NCI-H526 (cell line): ENCODE results near the gene IP6K1.
"Not testable (repeated sequence)": the region's sequence is repeated elsewhere in the genome, so short reads cannot be mapped to it uniquely, and the experiment has no call there.

Source experiments
- DNase-seq, 2 experiments: peaks; one replicate each; lab custom pipeline; 2025; lab: John Stamatoyannopoulos, UW

IP6K1 gene

DNA sequence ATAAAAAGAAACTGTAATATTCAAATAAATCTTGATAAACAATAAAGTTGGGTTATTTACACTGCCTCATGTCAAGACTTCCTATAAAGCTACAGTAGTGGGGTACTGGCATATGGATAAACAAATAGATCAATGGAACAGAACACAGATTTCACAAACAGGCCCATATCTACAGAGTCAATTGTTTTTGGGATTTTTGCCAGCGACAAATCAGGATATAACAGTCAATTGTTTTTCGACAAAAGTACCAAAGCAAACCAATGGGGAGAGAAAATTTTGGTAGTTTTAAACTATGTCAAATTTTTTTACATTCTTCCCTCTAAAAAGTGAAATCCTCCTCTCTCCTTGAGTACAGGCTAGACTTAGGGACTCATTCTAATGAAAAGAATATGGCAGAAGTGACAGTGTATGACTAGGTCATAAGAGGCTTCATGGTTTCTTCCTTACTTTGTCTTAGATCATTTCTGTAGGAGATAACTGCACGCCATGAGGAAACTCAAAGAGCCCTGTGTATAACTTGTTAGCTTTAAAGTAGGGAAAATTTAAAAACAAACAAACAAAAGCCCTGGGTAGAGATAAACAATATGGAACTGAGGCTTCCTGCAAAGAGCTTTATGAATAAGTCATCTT is 16.9 kb downstream of the IP6K1 start:
- DNase-seq, result no peak

DNA sequence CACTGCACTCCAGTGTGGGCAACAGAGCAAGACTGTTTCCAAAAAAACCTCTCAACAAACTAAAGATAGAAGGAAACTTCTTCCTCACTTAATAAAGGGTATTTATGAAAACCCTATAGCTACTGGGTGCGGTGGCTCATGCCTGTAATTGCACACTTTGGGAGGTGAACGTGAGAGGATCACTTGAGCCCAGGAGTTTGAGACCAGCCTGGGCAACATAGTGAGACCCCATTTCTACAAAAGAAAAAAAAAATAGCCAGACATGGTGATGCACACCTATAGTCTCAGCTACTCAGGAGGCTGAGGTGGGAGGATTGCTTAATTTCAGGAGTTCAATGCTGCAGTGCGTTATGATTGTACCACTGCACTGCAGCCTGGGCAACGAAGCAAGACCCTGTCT is 22.4 kb downstream of the IP6K1 start:
- DNase-seq, result no peak

- no peak for DNase-seq
Measured at GRCh38 chr3:49761661-49762060, 24.7 kb downstream of the IP6K1 start.

GRCh38 chr3:49759226-49759625 is 27.1 kb downstream of the IP6K1 start:
- DNase-seq, result no peak

DNA sequence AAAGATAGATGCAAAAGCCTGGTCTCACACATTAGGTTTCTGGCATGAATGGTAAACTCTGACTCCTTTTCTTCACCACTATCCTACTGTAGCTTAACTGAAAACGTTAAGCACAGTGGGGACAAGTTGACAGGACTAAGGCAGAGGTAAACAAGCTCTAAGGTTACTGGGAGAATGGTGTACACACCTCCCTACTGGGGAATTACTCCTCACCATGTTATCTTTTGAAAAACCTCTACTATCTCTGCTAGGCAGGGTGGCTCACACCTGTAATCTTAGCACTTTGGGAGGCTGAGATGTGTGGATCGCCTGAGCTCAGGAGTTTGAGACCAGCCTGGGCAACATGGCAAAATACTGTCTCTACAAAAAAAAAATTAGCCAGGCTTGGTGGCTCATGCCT is 29.1 kb downstream of the IP6K1 start:
- DNase-seq, result no peak

- DNase-seq, result no peak
Measured at GRCh38 chr3:49756036-49756435, 30.3 kb downstream of the IP6K1 start.

DNA sequence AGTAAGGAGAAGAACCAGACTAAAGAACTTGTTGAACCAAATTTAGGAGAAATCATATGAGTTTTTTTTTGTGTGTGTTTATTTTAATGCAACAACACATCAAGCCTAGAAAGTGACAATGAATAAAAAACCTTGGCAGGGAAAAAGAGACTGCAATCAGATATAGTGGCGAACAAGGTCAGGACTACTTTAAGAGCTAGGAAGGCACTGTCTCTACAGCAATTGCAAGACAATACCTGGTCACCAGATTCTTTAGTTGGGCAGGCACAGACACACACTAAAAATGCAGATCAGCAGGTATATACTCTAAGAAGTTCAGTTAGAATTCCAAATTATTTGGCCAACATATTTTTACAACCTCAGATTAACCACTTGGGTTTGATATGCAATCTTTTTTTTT is 31.8 kb downstream of the IP6K1 start:
- DNase-seq, result no peak

- no peak for DNase-seq
Measured at GRCh38 chr3:49751501-49751900, 34.8 kb downstream of the IP6K1 start.

DNA sequence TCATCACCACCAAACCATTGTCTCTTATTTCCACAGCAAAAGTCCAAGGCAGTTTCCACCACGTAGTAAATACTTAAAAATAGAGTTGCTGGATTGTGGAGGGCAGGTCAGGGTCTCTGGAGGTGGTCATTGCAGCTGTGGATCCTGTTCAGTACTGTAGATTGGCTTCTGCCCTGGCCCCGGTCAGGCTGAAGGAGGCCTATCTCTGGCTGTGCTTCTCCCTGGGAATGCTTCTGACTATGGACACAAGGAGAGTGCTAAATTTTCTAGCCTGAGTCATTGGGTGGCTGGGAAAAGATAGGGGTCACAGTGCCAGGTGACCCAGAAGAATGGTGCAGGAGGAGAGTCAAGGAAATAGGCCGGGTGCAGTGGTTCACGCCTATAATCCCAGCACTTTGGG is 36.3 kb downstream of the IP6K1 start:
- no peak for DNase-seq

GRCh38 chr3:49748874-49749273 is 37.5 kb downstream of the IP6K1 start:
- DNase-seq, result not testable (repeated sequence)

DNA sequence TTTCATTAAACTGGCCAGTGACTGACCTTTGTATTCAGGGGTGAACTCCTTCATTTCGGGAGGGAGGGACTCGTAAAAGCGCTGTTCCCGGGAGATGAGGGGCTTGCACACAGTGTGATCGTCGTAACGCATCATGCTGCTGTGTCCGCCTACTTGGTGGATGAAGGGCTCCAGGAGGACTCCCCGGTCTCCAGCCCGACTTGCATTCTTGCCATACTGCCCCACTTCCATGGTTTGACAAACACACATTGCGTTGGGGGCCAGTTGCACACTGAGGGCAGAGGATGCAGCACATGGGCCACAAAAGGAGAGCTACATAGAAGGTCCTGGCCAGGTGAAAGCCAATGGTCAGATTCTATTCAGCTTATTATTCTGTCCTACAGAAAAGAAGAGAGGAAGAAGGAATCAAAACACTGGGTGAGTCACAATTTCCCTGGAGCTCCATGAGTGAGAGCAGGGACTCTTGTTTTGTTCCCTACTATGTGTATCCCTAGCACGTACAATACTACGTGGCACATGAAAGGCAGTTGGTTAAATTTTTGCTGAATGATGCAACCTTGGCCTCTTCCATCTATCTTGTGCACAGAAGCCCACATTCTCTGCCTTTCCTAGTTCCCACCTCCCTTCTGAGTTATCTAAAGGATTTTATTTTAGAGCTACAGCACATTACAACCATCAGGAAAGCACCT is 38.4 kb downstream of the IP6K1 start:
- no peak for DNase-seq

GRCh38 chr3:49745986-49746385 is 40.4 kb downstream of the IP6K1 start:
- no peak for DNase-seq

DNA sequence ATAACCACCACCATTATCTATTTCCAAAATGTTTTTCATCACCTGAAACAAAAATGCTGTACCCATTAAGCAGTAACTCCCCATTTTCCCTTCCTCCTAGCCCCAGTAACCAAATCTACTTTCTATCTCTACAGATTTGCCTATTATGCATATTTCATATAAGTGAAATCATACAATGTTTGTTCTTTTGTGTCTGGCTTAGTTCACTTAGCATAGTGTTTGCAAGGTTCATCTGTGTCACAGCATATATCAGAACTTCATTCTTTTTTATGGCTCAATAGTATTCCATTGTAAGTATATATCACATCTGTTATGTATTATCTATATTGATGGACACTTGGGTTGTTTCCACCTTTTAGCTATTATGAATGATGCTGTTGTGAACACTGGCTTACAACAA is 45.9 kb downstream of the IP6K1 start:
- no peak for DNase-seq

DNA sequence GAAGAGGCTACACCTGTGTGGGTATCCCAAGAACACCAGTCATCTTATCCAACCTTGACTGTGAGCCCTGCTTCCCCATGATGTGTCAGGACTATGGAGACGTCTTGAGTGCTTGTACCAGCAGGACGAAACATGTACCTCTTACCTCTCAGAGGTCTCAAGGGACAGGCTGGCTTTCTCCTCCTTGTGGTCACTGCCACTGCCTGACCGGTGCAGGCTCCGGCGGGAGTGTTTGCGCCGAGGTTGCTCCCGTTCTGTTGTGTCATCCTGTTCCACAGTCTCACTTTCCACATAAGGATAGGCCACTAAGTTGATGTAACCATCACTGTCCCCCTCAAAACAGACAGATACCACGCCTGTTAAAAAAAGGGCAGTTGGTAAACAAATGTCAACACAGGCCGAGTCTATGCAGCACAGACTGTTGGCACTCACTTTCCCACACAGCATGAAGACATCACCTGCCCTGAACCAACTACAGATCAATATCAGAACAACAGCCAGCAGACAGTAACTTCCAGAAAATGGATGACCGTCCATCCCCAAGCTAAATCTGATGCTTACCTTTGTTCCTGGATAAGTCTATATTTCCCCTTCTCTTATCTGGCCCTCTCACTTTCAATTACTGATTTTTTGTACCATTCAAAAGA is 48.2 kb downstream of the IP6K1 start:
- DNase-seq, result no peak

- no peak for DNase-seq
Measured at GRCh38 chr3:49734752-49735151, 51.6 kb downstream of the IP6K1 start.

GRCh38 chr3:49733551-49733950 is 52.8 kb downstream of the IP6K1 start:
- DNase-seq, result no peak

GRCh38 chr3:49732597-49732996 is 53.7 kb downstream of the IP6K1 start:
- no peak for DNase-seq

DNA sequence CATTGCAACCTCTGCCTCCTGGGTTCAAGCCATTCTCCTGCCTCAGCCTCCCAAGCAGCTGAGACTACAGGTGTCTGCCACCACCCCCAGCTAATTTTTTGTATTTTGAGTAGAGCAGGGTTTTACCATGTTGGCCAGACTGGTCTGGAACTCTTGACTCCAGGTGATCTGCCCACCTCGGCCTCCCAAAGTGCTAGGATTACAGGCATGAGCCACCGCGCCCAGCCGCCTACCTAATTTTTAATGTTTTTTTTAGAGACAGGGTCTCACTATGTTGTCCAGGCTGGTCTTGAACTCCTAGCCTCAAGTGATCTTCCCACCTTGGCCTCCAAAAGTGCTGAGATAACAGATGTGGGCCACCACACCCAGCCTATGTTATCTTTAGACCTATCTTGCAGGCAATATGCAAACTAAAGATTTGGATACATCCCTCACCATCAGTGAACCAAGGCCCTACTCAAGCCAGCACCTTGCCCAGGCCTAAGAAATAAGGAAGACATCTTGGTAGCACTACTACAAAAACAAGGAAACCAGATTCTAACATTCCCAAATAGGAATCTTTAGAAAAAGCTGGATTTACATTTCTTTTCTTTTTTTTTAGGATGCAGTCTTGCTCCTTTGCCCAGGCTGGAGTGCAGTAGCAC is 56.3 kb downstream of the IP6K1 start:
- no peak for DNase-seq

DNA sequence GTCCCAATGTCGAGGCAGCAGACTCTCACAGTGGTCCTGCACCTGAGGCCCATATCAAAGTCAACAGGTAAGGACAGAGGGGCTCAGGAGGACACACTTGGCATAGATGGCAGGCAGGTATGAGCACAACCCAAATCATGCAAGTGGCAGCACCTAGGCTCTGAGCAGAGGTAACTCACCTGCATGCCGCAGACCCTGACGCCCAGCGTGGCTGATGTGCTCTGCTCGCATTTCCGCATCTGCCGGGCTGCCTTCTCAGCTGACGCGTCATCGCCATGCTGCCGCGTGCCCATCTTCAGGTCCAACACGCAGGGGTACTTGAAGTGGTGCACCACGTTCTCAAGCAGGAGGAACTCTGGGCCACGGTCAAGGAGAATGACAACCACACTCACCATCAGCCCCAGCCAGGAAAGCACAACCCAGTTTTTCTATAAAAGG is 58.4 kb downstream of the IP6K1 start:
- no peak for DNase-seq

DNA sequence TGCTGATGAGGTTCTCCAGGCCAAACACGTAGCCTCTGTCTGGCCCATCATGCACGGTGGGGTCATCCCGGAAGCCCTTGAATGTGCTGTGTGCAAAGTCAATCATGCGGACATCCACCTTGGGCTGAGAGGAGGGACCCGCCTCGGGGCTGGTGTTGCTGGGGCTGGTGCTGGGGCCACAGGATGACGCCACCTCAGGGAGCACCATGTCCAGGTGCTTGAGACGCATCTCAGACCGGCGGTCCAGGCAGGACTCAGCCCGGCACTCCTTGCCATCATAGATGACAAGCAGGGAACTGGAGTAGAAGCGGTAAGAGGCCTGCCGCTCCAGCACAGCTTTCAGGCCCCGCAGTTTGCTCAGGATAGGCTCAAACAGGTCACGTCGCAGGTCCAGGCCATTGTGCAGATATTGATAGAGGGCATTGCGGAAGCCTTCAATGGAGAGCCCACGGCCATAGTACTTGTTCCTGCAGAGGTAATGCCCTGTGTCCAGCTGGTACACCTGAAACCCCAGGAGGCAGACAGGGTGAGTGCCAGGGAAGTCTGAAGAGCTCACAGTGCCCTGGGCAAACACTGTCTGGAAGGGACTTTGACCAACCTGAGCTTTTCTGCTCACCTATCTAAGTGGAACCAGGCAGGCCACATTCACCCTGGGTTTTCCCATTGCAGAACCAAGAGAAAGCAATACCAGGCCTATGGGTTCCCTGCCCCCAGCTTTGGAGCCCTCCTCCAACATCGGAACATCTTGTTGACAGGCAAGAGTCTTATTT is 59.0 kb downstream of the IP6K1 start:
- DNase-seq, result no peak

GRCh38 chr3:49725906-49726681 is 60.2 kb downstream of the IP6K1 start:
- DNase-seq, result no peak
